HL-60 (cell line): ENCODE results near the gene CAST.

Experiments used
- DNase-seq, 2 experiments: peaks; one replicate each; pipeline ENCODE4 v3.0.0-alpha.2; 2010 to 2020; ENCODE audit warnings: low read depth in 1 of 2, low spot score in 1 of 2
- H3K27ac ChIP-seq: fragments of 250-450 bp; sonication (Bioruptor Pico); replicated peaks from 2 replicates; pipeline ENCODE4 v1.5.1; 2020; ENCODE audit warnings: mild to moderate bottlenecking, moderate library complexity
- H3K27me3 ChIP-seq: fragments of 250-450 bp; sonication (Bioruptor Pico); 2 replicates; pipeline ENCODE4 v1.5.1; 2021; ENCODE audit warnings: mild to moderate bottlenecking, moderate library complexity; ENCODE audit not compliant: insufficient read depth, poor library complexity, severe bottlenecking
- H3K4me3 ChIP-seq: replicated peaks from 2 replicates; pipeline ENCODE4 v1.5.1; 2011; ENCODE audit warnings: mild to moderate bottlenecking, control low read depth, low read length; ENCODE audit not compliant: insufficient read depth
- GABPA ChIP-seq: IDR thresholded peaks from 2 replicates; pipeline ENCODE4 v1.6.1; 2012; ENCODE audit warnings: low read depth
- POLR2AphosphoS5 ChIP-seq: IDR thresholded peaks from 2 replicates; pipeline ENCODE4 v1.6.1; 2012; ENCODE audit warnings: low read depth
- REST ChIP-seq: IDR thresholded peaks from 2 replicates; pipeline ENCODE4 v1.6.1; 2012; ENCODE audit warnings: low read depth; ENCODE audit not compliant: insufficient replicate concordance
- SPI1 ChIP-seq: IDR thresholded peaks from 2 replicates; pipeline ENCODE4 v1.6.1; 2012; ENCODE audit warnings: low read depth, mild to moderate bottlenecking, borderline replicate concordance
- TF ChIP-seq, protein P1 (sequence below): IDR thresholded peaks from one replicate; pipeline ENCODE4 v1.5.1; 2011; ENCODE audit warnings: low read length, control low read depth, inconsistent platforms; ENCODE audit not compliant: insufficient read depth

Gene CAST

GRCh38 chr5:96772542-96772941, 110.4 kb downstream of the CAST start:
- no peak for TF ChIP-seq GABPA
- TF ChIP-seq POLR2AphosphoS5, result no peak
- TF ChIP-seq, protein P1, sequence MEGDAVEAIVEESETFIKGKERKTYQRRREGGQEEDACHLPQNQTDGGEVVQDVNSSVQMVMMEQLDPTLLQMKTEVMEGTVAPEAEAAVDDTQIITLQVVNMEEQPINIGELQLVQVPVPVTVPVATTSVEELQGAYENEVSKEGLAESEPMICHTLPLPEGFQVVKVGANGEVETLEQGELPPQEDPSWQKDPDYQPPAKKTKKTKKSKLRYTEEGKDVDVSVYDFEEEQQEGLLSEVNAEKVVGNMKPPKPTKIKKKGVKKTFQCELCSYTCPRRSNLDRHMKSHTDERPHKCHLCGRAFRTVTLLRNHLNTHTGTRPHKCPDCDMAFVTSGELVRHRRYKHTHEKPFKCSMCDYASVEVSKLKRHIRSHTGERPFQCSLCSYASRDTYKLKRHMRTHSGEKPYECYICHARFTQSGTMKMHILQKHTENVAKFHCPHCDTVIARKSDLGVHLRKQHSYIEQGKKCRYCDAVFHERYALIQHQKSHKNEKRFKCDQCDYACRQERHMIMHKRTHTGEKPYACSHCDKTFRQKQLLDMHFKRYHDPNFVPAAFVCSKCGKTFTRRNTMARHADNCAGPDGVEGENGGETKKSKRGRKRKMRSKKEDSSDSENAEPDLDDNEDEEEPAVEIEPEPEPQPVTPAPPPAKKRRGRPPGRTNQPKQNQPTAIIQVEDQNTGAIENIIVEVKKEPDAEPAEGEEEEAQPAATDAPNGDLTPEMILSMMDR, result no peak
- no peak for TF ChIP-seq REST
- TF ChIP-seq SPI1, result no peak
- Histone ChIP-seq H3K4me3 (no peak overlapping the region), H3K27me3 (no peaks in the 10 kb centered on the region), H3K27ac (no peak overlapping the region)
- DNase-seq, result no peak

GRCh38 chr5:96775050-96775449, 112.9 kb downstream of the CAST start:
- Histone ChIP-seq H3K27me3 (no peaks in the 10 kb centered on the region), H3K4me3 (no peak overlapping the region), H3K27ac (no peak overlapping the region)
- no peak for DNase-seq
- no peak for TF ChIP-seq POLR2AphosphoS5
- TF ChIP-seq SPI1, result no peak
- TF ChIP-seq, protein P1, result no peak
- no peak for TF ChIP-seq REST
- TF ChIP-seq GABPA, result no peak

GRCh38 chr5:96775689-96776088, 113.5 kb downstream of the CAST start:
- DNase-seq, result no peak
- Histone ChIP-seq H3K27me3 (no peaks in the 10 kb centered on the region), H3K4me3 (no peak overlapping the region), H3K27ac (no peak overlapping the region)
- no peak for TF ChIP-seq POLR2AphosphoS5

- no peak overlapping the region for H3K27ac ChIP-seq
- no peak overlapping the region for H3K4me3 ChIP-seq
- TF ChIP-seq REST (no peak), GABPA (no peak), SPI1 (no peak), POLR2AphosphoS5 (no peak)
- TF ChIP-seq, protein P1, result no peak
- DNase-seq, result no peak
- no peaks in the 10 kb centered on the region for H3K27me3 ChIP-seq
Measured at GRCh38 chr5:96776621-96777020, 114.4 kb downstream of the CAST start.
